Kidney glomerular epithelial cell (primary cell): ENCODE data around the gene ITPRIPL1.

Experiments used
- DNase-seq: peaks from one replicate; lab custom pipeline; 2025; lab: John Stamatoyannopoulos, UW

Gene ITPRIPL1

DNA sequence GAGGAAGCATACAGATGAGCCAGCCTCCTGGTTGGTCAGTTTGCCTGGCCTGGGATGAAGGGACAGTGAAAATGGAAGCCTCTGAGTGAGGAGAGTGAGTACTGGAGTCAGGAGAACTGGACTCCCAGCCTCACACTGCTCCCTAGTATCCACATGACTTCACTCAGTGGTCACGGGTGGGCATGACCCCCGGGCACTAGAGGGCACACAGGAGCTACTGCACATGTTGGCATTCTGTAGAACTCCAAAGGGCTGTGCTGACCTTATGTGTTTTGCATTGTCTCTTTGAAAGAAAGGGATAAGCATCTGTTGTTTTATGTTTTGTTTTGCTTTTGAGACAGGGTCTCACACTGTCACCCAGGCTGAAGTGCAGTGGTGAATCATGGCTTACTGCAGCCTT lies 34.2 kb downstream of the ITPRIPL1 start:
- DNase-seq = no peak

DNA sequence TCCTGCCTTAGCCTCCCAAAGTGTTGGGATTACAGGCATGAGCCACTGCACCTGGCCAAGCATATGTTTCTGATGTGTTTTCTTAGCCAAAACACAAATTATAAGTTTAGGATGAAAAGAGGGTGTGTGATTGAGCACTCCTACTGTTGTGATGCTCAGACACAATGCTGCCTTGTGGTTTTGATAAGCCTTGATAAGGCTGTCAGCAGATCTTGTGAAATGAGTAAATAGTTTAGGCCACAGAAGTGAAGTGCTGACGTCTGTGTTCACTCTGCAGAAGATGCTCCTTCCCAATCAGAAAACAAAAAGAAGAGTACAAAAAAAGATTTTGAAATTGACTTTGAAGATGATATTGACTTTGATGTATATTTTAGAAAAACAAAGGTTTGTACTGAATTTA lies 34.7 kb downstream of the ITPRIPL1 start:
- DNase-seq = no peak

- DNase-seq = no peak
Measured at GRCh38 chr2:96361751-96362150, 36.6 kb downstream of the ITPRIPL1 start.

DNA sequence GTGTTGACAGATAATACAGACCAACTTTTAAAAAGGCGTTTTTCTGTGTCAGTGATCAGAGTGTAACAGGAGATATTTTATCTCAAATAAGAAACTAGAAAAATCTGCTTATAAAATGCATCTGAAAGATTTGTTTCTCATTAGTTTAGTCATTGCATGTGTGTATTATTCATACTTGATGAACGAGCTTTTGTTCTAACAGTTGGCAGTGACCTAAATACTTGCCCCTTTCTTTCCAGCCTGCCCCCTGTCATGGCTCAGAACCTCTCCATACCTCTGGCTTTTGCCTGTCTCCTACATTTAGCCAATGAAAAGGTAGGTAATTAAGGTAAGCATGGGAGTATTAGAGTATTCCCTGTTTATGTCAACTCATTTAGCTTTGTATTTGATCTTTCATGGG lies 44.1 kb downstream of the ITPRIPL1 start:
- no peak for DNase-seq

DNA sequence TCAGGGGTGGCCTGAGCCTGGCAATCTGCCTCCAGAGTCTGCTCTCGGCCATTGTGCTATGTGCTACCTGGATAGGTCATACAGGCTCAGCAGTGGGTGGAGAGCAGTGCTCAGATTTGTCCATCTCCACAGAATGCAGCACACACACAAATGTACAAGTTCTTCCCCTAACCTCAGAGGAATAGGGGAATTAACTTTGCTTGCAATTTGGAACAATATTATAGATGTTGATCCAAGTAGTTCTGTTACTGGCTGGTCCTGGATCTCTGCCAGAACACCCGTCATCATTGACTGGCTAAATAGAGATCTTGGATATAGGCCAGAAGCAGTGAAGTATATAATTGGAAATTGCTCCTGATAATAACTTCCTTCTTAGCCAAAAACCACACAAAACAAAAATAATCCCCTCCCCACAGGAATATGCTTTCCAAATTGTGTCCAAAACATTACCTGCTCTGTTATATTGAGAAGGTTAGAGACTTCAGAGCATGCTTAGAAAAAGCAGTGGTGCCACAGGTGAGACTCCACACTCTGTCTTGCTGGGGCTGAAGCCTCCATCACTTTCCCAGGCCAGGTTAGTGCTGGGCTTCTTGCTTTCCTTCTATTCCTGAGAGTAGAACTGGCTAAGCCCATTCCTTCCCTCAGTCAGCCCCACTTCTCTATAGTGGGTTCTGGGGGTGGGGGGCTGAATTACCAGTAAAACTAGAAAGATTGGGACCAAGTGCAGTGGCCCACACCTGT lies 49.3 kb downstream of the ITPRIPL1 start:
- peak; percentile 24 for DNase-seq
